HepG2 (cell line): ENCODE data around the gene NXN. TPM values are rescaled to one million over a fixed set of nuclear protein-coding genes. Genes with fewer than 3 reads are reported as not detected.

Experiments
- BHLHE40 ChIP-seq: IDR thresholded peaks from 2 replicates; pipeline ENCODE4 v1.6.1; 2011; ENCODE audit warnings: low read length, improper control_type of control experiment
- CEBPG ChIP-seq: IDR thresholded peaks from 2 replicates; pipeline ENCODE4 v1.6.1; 2016
- CHD2 ChIP-seq: IDR thresholded peaks from 2 replicates; pipeline ENCODE4 v1.6.1; 2011; ENCODE audit warnings: low read depth, low read length, improper control_type of control experiment
- NCOA2 ChIP-seq: sonication (generic); formaldehyde crosslinking; IDR thresholded peaks from 2 replicates; pipeline ENCODE4 v1.8.0; 2022; ENCODE audit warnings: inconsistent platforms
- PATZ1 ChIP-seq: sonication (generic); formaldehyde crosslinking; IDR thresholded peaks from 2 replicates; pipeline ENCODE4 v1.4.0; 2020; ENCODE audit warnings: missing genetic modification reagents
- THAP11 ChIP-seq: IDR thresholded peaks from 2 replicates; pipeline ENCODE4 v1.6.1; 2016; ENCODE audit warnings: missing biosample characterization, missing genetic modification reagents
- YEATS2 ChIP-seq: sonication (generic); formaldehyde crosslinking; IDR thresholded peaks from 2 replicates; pipeline ENCODE4 v1.4.0; 2020; ENCODE audit warnings: missing genetic modification reagents, borderline replicate concordance
- ZBTB7B ChIP-seq: sonication (generic); formaldehyde crosslinking; IDR thresholded peaks from 2 replicates; pipeline ENCODE4 v1.4.0; 2020; ENCODE audit warnings: missing genetic modification reagents
- ZNF264 ChIP-seq: sonication (generic); formaldehyde crosslinking; IDR thresholded peaks from 2 replicates; pipeline ENCODE4 v1.4.0; 2020; ENCODE audit warnings: missing genetic modification reagents
- ZNF281 ChIP-seq: sonication (generic); formaldehyde crosslinking; IDR thresholded peaks from 2 replicates; pipeline ENCODE4 v1.4.0; 2020; ENCODE audit warnings: missing genetic modification reagents, borderline replicate concordance
- polyA plus RNA-seq, 8 experiments: library from polyadenylated mRNA; depleted of rRNA in 3 of 8; stranded (reverse) in 7 of 8; unstranded in 1 of 8; fragments of >200 nt; fragmentation: Illumina TruSeq in 4 of 8; extraction: Trizol in 4 of 8; gene quantifications; 2 replicates each; pipeline versions ENCODE4 v1.2.1 to v1.2.3, GENCODE V29; 2011 to 2016; ENCODE audit warnings: low read depth in 4 of 8, missing spikeins in 1 of 8, mixed read lengths in 1 of 8; ENCODE audit not compliant: insufficient read depth in 1 of 8
- total RNA-seq, 5 experiments: library from RNA; depleted of rRNA; stranded (reverse); fragments of >200 nt; fragmentation: Illumina TruSeq; extraction: Trizol; gene quantifications; 2 replicates each; pipeline ENCODE4 v1.2.3, GENCODE V29; 2016; ENCODE audit warnings: low read depth in 1 of 5

NXN gene
- total and polyA plus RNA-seq, 2 of the 13 experiments (the other 11 are each of a cell fraction or from before 2014, with no cell fraction given), result 22.2 to 24.3 TPM

DNA sequence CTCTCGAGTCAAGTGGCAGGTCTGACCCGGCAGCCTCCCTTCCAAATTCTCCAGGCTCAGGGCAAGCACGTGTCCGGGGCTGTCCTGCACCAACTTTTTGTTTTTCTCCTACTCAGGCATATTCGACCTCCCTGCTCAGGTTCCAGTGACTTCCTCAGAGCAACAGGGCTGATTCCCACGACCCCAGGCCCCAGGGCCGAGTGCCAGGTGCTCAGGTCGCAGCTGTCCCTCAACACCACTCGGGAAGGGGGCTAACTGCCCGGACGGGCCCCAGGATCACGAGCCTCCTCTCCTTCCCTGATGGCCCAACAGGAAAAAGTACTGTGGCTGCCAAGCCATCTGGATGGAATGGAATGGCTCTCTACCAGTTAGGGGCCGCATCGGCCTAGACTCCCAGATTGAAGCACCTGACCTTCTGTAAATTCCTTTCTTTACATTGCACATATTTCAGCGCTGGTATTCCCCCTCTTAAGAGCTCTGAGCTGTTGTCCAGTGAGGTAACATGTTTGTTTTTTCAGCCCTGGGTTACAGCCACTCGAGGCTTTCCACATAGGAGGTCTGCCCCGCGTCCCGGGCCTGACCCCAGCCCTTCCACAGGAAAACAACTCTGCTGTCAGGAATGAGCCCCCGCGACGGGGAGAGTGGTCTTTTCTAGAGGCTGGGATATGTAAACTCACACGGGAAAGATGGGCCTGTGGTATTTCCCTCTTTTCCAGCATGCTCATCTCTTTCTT, 25.0 kb downstream of the NXN start (continued):
- TF ChIP-seq ZNF281 (peak; percentile 8; the same call in 1 of the 2 replicates), ZNF264 (CRISPR knock-in tag) (peak; percentile 63; the same call in 1 of the 2 replicates), CEBPG (peak; percentile 33; the same call in 1 of the 2 replicates), CHD2 (no peak), BHLHE40 (no peak), ZBTB7B (peak; percentile 54; the same call in 1 of the 2 replicates), NCOA2 (peak; percentile 72), YEATS2 (CRISPR knock-in tag) (peak; percentile 34; the same call in 1 of the 2 replicates), PATZ1 (CRISPR knock-in tag) (0 out of 2 replicates have a peak, but pooled peaks have one; percentile 21), THAP11 (CRISPR knock-in tag) (peak; percentile 35; the same call in 1 of the 2 replicates)
